HG02938 (cell line): ENCODE results near the gene TLE3.

Experiments used
- ATAC-seq: cut with Tn5 transposase; IDR thresholded peaks from one replicate; pipeline ENCODE4 v1.9.1; 2021; ENCODE audit warnings: mild to moderate bottlenecking, moderate library complexity; ENCODE audit not compliant: unreplicated experiment

TLE3 gene

GRCh38 chr15:70099967-70100473, 2.3 kb upstream of the TLE3 start:
- no peak for ATAC-seq

GRCh38 chr15:70099167-70099966, 1.6 kb upstream of the TLE3 start:
- peak; percentile 57 for ATAC-seq

DNA sequence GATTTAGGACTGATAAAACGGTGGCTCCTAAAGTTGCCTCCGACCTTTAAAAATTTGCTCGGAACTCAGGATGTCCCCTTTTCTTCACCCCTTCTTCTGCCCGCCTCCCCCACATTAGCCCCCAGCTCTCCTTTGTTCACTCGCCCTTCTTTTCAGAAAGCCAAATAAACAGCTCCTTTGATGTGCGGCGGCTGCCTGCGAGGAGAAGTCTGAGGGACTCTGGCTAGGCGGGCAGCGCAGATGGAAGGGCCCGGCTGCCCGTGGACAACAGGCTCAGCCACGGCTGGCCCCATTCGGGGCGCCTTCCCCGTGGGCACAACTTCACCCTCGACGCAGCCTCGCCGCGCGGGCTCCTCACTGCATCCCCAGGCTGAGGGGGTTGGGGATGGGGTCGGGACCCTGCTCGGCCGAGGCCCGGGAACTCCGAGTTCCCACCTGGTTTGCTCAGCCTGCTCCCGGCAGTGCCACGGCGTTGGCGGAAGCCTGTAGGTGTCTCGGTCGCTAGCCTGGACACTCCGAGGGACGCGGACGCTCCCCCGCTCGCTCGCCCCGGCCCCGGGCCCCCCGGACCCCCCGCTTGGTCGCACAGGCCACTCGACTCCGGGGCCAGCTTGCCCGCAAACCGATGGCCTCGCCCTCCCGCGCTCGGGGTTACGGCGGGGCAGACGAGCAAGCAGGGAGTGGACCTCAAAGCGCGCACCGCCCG, 897 bp upstream of the TLE3 start:
- ATAC-seq: no peak

- ATAC-seq: no peak
Observed at GRCh38 chr15:70098153-70098460, 390 bp upstream of the TLE3 start.

- no peak for ATAC-seq
Observed at GRCh38 chr15:70097063-70097320, 725 bp downstream of the TLE3 start.

GRCh38 chr15:70096215-70097062, 1.3 kb downstream of the TLE3 start:
- ATAC-seq: no peak

DNA sequence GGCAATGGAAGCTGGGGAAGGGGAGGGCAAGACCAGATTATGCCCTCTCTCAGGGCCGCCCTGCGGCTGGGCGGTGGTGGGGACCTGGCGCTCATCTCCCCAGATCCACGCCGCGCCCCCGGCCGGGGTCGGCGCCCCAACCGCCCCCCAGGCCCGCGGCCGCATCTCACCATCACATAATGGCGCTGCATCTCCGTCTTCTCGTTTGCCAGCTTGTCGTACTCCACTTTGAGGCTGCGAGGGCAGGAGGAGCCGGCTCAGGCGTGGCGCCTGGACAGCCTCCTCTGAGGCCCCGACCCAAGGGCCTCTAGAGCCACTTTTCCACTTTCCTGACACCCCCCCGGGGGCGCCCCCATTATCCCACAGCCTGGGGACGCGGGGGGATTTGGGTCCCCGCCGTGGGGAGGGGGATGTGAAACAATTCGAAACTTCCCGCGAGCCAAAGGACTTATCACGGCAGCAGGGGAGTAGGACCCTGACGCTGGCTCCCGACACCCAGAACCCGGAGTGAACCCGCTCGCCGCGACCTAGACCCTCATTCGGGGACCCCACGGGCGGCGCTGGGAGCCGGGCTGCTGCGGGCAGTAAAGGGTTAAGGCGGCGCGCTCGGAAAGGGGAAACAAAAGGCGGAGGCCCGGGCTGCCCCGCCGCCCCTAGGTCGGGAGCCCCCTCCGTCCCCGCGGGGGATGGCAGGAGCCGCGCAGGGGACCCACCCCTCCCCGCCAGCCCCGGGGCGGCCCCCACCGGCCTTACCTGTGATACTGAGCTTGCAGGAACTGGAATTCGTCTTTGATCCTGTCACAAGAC, 2.1 kb downstream of the TLE3 start:
- no peak for ATAC-seq

DNA sequence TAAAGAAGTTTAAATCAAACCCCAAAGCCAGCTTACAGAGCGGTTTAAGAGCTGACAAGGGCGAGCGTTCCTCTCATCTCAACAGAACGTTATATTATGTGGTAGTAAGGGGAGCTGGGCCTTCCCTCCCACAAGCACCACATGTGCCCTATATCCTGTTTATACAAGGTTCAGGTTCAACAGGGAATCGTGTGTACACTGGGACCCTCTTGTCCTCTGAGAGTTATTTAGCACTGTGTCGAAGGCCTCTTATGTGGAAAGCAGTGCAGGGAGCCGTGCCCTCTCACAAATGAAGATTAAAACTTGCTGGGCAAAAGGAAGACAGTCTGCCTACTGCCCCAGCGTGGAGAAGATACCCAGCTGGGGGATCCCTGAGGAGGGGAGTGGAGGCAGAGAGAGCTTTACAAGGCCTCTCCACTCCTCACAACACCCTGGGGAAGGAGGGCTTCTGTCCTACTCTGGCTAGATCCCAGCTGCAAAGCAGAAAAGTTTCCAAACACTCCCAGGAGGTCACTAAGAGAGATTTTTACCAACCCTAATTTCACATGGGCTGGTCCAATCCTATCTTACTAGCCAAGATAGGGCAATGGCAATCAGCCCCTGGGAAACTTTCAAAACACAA, 2.9 kb downstream of the TLE3 start:
- ATAC-seq: no peak

GRCh38 chr15:70093481-70094319, 4.0 kb downstream of the TLE3 start:
- no peak for ATAC-seq

- ATAC-seq: no peak
Observed at GRCh38 chr15:70093070-70093469, 4.6 kb downstream of the TLE3 start.

- no peak for ATAC-seq
Observed at GRCh38 chr15:70092464-70093027, 5.2 kb downstream of the TLE3 start.

GRCh38 chr15:70091726-70092463, 5.8 kb downstream of the TLE3 start:
- ATAC-seq: no peak

- no peak for ATAC-seq
Observed at GRCh38 chr15:70090436-70091296, 7.1 kb downstream of the TLE3 start.

- no peak for ATAC-seq
Observed at GRCh38 chr15:70089692-70089971, 8.1 kb downstream of the TLE3 start.

DNA sequence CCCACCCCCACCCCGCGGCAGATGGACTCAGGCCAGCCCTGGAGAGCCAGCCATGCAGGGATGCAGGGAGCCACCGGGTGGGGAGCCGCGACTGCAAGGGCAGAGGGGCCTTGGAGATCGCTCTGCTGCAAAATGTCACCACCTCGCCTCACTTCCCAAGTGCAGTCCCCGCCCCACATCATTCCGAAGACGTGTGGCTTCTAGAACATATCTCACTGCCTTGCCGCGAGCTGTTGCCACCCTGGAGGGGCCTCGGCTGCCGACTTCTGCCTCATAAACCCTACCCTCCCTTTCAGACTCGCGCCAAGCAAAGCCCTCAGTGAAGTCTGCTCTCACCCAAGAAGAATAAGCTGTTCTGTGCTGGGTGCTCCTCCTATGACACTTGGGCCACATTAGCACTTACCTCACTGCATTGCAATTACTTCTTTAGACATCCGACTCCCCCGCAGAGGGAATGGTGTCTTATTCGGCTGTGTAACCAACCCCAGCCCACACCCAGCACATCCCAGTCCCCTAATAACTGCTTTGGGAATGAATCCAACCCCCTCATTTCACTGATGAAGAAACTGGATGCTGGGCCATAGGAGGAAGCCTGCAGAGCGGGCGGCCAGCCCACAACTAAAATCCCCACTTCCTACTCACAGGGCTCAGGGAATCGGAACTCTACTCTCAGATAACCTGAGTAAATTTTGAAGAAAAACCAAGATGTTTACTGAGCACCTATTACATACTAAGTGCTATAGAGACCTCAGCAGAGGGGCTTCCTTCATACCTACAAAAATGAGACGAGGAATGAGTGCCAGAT, 8.6 kb downstream of the TLE3 start:
- no peak for ATAC-seq

DNA sequence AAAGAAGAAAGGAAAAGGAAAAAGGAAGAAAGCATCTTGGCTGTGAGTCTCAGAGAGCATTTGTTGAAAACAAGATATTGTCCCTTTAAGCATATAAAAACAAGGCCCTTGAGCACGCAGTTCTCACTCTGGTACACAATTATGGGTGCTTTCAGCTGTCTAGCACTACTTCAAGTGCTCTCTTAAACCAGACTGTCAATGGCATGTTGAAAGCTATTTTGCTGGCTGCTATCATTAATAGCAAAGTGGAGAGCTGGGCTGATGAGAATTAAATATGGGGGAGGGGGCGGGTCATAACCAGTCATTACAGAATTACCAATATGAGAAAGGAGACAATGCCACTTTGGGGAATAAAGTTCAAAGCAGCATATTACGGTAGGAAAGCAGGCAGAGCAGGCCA, 9.3 kb downstream of the TLE3 start:
- ATAC-seq: no peak

- ATAC-seq: no peak
Observed at GRCh38 chr15:70087708-70088352, 9.9 kb downstream of the TLE3 start.
